Stimulated activated CD8-positive, alpha-beta memory T cell treated with anti-CD3 and anti-CD28 coated beads, Interleukin-15, amount 100 ng/mL, for 24 hours (primary cell): Measurements from ENCODE around the gene SEMA6B.

Source experiments
- DNase-seq: peaks from one replicate; pipeline ENCODE4 v3.0.0-alpha.2; 2020; ENCODE audit warnings: low read depth

SEMA6B gene

DNA sequence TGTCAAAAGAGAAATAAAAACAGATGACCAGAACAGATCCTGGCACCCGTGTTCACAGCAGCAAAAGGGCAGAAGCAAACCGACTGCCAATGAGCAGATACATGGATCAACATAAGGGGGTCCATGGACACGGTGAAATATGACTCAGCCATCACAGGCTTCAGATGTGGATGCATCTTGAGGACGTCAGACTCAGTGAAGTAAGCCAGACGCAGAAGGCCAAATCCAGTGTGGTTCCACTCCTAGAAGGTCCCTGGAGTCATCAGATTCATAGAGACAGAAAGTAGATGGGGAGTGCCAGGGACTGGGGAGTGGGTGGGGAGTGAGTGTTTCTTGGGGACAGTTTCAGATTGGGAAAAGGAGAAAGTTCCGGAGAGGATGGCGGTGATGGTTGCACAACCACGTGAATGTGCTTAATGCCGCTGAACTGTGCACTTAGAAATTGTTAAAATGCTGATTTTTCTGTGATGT lies 28.8 kb upstream of the SEMA6B start:
- no peak for DNase-seq

DNA sequence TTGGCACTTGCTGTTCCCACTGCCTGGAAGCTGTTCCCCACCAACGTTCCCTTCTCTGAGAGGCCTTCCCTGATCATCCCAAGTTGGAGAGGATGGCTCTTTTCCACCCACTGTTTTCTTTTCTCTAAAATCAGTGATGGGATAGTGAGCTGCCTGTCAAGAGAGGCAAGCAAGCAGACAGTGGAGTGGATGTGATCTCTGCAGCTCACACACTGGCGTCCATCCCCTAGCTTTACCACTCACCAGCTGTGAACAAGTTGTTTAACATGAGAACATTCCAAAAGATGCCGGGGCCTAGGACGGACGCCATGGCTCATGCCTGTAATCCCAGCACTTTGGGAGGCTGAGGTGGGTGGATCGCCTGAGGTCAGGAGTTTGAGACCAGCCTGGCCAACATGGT lies 28.0 kb upstream of the SEMA6B start:
- DNase-seq: no peak

DNA sequence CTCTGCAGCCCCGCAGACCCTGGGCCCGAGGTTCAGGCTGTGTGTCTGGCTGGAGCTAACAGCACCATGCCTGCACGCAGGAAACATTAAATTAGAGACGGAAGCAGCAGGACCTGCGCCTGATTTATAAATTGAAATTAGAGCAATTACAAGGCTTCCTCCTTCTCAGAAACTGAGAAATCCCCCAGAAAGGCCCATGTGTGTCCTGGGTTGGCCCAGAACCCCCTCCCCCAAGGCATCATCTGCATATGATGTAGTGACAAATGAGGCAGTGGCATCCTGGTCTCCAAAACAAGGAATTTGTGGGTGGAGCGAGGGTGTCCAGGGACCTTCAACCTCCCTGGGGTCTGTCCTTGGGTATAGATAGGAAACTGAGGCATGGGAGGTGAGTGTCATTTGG lies 27.2 kb upstream of the SEMA6B start:
- DNase-seq: no peak

DNA sequence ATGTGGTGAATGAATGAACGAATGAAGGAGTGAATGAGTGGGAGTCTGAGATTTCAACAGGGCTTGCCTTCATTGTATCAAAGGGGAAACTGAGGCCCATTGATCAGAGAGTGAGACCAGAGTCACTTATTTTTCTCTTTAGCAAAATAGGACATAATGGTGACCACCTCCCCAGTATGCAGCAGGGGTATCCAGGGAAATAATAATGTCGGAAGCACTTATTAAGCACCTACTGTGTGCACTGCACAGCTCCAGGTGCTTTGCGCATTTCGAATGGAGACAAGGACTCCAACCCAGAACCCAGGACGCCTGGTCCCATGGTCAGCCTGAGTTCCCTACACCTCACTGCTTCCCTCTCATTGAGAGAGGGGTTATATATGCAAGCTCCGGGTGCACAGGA lies 26.8 kb upstream of the SEMA6B start:
- DNase-seq: no peak

DNA sequence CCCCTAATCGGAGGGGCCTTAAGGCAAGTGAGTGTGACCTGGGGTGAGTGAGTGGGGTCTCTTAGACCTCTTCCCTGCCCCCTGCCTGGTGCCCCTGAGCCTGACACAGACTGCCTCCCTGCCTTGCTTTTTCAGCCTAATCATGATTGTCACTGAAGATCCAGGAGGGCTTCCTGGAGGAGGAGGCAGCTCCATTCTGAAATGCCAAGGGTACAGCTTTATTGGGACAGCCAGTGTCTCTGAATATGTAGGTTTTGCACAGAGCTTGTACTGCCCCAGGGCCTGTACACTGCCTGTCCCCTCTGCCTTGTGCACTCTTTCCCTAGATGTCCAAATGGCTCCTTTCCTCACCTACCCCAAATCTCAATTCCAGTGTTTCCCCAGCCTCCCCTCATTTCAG lies 26.1 kb upstream of the SEMA6B start:
- no peak for DNase-seq

DNA sequence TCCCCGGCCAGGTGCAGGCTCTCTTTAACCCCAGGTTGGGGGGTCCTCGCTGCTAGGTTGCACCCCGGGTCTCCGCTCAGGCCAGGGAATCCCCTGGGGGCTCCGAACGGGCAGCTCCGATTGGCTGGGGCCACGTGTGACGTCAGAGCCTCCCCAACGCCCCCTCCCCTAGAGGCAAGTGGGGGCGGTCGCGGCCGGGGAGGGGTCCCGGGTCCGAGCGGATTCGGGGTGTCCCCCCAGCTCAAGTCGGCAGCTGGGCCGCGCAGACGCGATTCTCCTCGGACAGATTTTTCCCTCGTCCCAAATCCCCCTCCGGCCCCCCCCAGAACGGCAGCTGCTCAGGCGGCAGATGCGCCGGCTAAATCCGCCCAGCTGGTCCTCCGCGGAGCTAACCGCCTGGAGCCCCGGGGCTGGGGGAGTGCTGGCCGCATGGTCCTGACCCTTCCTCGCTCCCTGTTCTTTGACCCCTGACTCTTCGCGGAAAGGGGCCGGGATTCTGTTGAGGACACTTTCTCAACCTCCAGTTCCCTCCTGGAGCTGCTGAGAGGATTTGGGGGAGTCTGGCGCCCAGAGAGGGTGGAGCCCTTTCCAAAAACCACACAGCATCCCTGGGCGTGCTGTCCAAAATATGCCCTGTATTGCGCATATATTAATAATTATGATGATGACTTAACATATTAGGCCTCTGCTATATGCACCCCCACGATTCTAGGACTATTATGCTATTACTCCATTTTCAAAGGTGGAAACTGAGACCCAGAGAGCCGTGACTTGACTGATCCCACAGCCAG lies 25.4 kb upstream of the SEMA6B start:
- DNase-seq: no peak

DNA sequence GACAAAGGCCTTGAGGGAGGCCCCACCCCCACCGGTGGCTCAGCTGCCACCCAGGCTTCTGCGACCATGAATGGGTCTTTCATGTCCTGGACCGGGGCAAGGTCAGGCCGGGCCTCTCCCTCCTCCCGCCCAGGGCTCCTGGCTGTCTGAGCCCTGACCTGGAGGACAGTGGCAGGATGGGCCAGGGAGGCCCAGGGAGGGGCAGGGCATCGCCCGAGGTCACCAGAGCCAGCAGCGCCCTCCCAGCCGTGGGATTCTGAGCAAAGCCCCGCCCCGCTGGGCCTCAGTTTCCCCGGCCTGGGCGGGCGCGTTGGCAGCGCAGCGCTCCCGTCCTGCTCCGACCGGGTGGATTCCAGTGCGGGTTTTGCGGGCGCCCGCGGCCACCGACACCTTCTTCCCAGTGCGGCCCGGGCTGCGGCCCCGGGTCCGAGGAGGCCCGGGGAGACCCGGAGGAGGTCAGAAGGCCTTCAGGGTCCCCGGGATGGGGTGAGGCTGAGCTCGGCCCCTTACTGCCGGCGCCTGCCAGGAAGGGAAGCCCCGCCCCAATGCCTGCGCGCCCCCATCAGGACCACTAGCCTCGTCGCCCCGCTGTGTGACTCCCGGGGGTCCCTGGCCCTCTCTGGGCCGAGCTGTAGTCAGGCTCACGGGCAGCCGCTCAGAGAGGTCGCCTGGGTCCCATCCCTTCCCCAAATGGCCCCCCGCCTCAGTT lies 24.6 kb upstream of the SEMA6B start:
- no peak for DNase-seq

DNA sequence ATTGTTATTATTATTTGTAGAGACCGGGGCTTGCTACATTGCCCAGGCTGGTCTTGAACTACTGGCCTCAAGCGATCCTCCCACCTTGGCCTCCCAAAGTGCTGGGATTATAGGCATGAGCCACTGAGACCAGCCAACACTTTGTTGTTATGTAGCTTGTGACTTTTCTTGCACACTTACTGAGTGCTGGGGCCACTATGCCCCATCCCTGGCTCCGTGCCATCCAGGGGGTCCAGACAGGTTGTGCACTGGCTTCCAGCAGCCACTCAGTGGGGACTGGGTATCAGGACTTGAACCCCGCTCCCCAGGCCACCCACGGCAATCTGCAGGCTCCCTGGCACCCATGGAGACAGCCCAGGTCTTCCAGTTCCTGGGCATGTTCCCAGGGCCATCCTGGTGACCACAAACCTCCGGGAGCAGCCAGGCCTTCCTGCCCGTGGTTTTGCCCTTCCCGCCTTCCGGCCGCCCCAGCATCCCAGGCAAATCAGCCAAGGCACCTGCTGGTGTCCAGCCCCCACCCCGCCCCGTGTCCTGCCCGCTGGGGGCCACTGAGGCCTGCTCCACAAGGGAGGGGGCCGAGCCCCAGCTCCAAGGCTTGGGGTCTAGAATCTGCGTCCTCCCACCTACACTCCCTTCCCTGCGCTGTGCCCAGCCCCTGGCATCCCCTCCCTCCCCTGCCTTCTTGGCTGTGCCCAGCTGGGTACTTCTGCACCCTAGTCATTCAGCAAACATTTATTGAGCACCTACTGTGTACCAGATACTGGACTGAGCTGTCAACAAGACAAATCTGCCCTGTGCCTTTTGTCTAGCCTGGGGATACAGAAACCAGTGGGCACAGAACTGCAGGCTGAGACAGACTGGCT lies 23.7 kb upstream of the SEMA6B start:
- no peak for DNase-seq

DNA sequence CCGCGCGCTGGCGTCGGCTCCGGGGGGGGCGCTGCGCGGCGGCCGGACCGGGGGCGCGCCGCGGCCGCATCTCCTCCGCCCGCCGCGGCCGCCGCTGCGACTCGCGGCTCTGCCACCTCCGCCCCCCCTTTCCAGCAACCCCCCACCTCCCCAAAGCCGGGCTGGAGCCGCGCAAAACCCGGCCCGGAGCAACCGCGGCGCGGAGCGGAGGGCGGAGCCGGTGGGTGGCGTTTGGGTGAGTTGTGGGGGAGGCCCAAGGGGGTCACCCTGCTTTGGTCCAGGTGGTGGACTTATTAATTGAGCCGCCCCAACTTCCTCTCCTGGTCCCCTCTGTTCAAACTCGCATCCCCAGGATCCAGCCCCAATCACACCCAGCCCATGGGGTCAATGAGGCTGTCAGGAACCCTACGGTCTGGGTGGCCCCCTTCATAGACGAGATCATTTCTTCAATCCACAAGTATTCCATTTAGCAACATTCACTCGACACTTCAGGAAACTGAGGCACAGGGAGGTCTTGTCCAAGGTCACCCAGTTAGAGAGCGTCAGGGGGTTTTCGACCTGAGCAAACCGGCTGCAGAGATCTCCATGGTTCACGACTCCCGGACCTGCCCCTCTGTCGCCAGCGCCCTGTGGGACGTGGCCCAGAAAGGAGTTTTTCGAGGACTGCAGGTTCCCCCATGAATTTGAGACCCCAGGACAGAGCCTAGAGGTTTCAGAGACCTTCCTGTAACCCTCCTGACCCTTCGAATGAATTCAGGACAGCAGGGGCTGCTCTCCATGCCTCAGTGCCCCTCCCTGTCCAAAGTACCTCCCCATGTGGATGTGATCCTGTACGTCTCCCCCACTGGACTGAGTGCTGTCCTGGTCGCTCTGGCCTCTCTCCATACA lies 22.4 kb upstream of the SEMA6B start:
- no peak for DNase-seq

DNA sequence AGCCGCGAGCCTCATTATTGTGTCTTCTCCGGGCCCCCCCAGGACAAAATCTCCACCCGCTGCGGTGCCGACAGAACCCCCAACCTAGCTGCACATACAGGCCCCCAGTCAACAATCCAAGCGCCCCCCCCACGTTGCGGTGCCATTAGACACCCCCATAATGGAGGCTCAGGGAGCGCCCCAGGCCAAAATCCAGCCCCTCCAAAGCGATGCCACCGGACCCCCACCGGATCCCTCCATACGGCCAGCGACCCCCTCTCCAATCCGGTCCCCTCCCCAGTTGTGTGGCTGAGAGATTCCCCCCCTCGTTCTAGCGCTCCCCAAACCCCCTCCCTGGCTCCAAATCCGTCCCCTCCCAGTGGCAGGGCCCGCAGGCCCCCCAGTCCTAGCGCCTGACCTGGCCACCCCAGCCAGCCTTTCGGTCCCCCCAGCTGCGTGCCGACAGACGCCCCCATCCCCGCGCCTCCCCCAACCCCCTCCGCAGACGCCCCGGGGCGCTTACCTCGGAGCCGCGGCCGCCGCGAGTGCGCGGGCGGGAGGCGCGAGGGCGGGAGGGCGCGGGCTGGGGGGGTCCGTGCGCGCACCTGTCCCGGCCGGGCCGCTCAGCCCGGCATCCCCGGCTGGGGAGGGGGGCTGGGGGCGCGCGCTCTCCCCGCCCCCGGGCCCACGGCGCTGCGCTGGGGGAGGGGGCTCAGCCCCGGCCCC lies 21.6 kb upstream of the SEMA6B start:
- DNase-seq: no peak

DNA sequence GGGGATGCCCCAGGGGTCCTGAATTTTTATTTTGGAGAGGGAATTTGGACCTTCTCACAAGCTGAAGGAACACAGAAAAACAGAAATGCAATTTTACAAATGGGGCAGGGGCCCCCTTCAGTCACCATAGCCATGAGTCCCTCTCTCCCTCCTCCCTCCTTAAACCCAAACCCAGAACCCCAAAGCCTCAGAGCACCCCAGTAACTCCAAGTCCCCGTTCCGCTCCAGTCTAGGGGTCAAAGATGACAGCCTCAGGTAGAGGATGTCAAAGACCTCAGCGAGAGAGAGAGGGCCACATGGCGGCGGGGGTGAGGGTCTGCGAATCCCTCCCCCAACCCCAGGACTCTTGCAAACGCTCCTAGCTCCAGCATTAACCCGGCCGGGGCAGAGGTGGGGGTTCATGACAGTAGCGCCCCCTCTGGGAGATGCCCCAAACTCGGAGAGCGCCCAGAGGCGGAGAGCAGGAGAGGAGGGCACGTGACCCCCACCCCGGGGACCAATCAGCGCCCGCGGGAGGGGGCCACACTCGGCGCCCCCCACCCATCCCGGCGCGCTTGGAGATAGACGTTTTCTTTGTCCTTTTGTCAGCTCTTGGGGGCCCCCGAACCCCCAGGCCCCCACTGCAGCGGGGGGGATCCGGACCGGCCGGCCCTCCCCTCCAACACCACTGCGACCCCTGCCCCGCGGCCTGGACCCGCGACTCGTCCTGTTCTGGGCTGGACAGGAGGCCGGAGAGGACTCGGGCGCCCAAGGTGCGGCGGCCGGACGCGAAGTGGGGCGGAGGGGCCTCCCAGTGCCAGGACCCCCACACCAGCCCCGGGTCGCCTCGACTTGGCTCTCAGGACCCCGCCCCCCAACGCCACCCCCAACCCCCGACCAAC lies 20.8 kb upstream of the SEMA6B start:
- DNase-seq: no peak

DNA sequence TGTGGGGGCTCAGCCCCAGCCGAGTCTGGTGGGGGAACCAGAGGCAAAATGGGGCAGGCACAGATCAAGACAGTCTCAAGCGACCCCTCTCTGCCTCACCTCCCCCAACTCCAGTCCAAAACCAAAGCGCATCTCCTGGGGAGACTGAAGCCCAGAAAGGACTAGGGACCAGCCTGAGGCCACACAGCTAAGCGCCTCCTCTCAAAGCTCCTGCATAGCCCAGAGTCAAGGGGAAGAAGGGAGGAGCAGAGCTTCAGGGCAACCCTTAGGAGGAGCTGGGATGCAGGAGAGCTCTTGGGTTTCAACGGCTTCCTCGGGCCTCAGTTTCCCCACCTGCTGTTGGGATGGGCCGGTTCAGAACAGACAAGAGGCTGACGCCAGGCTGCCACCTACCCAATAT lies 19.9 kb upstream of the SEMA6B start:
- DNase-seq: no peak

DNA sequence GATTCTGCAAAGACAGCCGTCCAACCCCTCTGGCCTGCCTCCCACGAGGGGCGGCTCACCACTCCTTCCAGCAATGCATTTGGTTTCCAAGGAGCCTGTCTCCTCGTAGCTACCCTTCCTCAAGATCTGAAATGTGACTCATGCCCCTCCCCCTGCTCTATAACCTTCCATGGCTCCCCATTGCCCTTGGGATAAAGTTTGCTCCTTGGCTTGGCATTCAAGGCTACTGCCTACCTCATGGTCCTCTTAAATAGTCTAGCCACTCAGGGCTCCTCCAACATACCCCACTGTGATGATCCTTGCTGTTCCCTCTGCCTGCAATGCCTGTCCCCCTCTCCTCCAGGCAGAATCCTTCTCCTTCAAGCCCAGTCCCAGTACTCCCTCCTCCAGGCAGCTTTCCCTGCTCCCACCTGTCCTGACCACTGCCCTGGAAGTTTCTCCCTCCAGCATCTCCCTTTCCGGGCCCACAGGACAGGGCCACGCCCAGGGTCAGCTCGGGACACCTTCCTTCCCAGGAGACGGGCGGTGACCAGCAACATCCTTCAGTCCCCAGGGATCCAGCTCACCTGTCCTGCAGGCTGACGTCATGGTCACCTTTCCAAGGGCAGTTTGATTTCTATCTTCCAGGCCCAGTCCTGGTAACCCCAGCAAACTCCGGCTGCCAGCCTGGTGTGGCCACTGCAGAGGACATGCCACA lies 19.2 kb upstream of the SEMA6B start:
- DNase-seq: no peak

DNA sequence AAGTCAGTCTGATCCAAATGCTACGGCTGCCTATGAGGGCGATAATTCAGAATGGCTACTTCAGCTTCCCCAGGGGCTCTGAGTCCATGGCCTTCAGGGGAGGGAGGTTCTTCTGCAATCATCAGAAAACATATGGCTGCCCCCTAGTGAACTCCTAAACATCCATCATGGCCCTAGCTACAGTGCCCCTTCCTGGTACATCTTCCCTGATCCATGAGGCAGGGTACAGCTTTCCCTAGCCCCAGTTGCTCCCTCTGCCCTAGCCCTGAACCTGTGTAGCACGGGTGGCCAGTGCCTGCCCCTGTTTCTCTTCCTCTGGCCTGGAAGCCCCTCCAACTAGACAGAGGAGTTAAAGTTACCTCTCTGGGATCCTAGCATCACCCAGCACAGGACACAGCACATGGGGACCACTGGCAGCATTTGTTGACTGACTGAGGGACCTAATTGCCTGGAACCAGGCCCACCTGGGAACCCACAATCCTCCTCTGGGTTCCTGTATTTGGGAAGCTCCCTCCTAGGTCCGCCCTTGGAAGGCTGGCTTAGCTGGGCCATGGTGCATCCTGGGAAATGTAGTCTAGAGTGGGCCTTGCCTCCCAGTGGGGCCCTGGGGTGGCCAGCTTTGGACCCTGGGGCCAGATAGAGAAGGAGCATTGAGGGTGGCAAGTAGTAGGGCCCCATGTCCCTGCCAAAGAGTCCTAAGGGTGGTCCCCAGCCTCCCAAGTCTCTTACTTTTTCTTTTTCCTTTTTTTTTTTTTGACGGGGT lies 17.7 kb upstream of the SEMA6B start:
- DNase-seq: no peak

DNA sequence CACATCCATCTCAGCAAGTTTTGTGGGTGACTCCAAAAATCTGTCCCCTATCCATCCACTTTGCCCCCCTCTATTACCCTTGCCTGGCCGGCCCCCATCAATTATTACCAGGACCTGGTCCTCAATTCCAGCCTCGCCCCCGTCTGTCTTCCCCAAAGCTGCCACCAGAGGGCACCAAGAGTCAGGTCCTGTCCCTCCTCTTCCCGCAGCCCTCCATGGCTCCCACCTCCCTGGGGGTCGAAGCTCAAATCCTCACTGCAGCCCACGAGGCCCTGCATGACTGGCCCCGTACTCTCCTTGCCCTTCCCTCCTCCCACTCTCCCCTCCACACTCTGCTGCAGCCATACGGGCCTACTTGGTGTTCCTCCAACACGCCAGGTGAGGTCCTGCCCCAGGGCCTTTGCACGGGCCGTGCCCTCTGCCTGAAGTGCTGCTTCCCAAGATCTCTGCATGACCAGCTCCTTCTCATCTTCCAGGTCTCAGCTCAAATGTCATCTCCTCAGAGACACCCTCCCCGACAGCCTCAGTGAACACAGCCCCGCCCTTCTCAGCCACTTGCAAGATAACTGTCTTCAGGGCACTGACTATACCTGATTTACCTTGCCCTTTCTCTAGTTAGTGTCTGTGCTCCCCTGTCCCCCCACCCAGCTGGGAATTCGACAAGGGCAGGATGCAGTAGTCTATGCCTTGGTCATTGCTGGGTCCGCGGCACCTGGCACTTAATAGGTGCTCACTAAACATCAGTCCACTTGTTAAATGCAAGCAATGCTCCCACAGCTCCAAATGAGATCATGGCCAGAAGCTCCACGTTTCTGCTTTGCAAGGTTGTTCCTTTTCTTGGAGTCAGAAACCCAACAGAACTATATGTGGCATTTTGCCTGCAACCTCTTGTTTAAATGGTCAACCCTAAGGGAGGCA lies 16.8 kb upstream of the SEMA6B start:
- peak; percentile 40 for DNase-seq

DNA sequence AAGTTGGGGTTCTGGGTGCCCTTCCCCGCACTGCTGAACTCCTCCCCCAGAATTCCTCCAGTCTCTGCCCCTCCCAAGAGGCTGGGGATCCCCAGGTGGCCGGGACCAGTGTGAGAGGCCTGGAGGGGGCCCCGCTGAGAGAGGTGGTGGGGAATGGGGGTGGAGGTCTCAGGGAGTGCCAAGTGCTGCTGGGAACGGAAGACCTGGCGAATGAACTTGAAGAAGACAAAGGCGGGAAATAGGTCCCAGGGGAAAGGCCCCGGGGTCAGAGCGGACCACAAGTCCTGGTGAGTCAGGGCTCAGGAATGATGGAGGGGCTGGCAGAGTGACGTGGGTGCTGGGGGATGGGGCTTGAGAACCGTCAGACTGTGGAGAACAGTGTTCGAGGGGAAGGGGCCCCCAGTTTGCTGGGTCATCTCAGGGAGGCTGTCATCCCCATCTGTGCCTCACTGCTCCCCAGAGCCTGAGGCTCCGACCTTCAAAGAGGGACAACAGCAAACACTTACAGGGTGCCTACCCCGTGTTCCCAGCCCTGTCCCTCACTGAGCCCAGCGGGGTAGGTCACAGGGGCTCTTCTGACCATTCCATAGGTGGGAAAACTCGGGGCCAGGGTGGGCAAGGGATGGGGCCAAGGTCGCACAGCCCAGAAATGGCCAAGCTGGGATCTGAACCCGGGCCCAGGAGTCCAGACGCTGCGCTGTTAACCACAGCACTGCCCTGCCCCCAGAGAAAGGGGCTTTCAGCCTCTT lies 16.0 kb upstream of the SEMA6B start:
- DNase-seq: no peak

DNA sequence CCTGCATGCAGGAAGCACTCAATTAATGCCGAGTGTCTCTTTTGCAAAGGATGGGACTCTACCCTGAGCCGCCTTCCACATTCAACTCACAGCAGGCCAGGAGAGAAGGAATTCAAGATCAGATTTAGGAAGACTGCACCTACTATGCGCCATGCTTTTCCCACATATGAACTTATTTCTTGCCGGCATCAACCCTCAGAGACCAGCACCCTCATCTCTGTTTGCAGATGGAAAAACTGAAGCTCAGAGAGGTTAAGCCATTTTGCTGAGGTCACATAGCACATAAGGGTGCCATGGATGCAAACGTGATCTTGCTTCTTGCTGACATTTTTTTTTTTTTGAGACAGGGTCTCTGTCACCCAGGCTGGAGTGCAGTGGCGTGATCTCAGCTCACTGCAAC lies 14.2 kb upstream of the SEMA6B start:
- DNase-seq: no peak
